Activated CD4-positive, alpha-beta T cell treated with anti-CD3 and anti-CD28 coated beads, Interleukin-2, amount 10 ng/mL, durations not matched to agents 24 days and 14 days (primary cell): ENCODE measurements around the gene GPR25. TPM values are rescaled to one million over a fixed set of nuclear protein-coding genes. Genes with fewer than 3 reads are reported as not detected.

Experiments used
- DNase-seq: peaks from one replicate; pipeline ENCODE4 v3.0.0; 2022
- H3K27ac Mint-ChIP-seq: one replicate; pipeline ENCODE4 v1.8.0; 2022; ENCODE audit warnings: mild to moderate bottlenecking, mixed read lengths
- H3K27me3 Mint-ChIP-seq: one replicate; pipeline ENCODE4 v1.8.0; 2022; ENCODE audit warnings: mixed read lengths
- H3K36me3 Mint-ChIP-seq: one replicate; pipeline ENCODE4 v1.8.0; 2022; ENCODE audit warnings: low read depth, mild to moderate bottlenecking, mixed read lengths
- H3K4me1 Mint-ChIP-seq: one replicate; pipeline ENCODE4 v1.8.0; 2021; ENCODE audit warnings: mixed read lengths
- H3K4me3 Mint-ChIP-seq: one replicate; pipeline ENCODE4 v1.8.0; 2022; ENCODE audit warnings: mild to moderate bottlenecking, moderate library complexity, mixed read lengths
- H3K9me3 Mint-ChIP-seq: one replicate; pipeline ENCODE4 v1.8.0; 2021; ENCODE audit warnings: mixed read lengths
- intact Hi-C: fragments of 100-400 bp; cut with micrococcal nuclease; formaldehyde crosslinking; loops from one replicate; pipeline ENCODE4 v1.15.1; 2023
- total RNA-seq: library from RNA; stranded (reverse); gene quantifications from 2 replicates; pipeline ENCODE4 v1.2.3, GENCODE V29; 2022

The GPR25 gene, protein sequence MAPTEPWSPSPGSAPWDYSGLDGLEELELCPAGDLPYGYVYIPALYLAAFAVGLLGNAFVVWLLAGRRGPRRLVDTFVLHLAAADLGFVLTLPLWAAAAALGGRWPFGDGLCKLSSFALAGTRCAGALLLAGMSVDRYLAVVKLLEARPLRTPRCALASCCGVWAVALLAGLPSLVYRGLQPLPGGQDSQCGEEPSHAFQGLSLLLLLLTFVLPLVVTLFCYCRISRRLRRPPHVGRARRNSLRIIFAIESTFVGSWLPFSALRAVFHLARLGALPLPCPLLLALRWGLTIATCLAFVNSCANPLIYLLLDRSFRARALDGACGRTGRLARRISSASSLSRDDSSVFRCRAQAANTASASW
- total RNA-seq, result not detected in 2 replicates

GRCh38 chr1:200872446-200873115 lies at the start of gene GPR25:
GPR25 (plus strand) TSS chr1:200872981; CDS start chr1:200873038, 57 bp downstream.
- peak; percentile 49 for DNase-seq
- Mint-ChIP-seq H3K27ac (no peak within 1 kb of the TSS), H3K9me3 (no peaks in the 10 kb centered on the region), H3K4me1 (peaks cover 2% of the 10 kb centered on the region), H3K27me3 (peaks cover 61% of the 10 kb centered on the region), H3K36me3 (no peaks in the 10 kb centered on the region), H3K4me3 (no peak within 1 kb of the TSS)
- intact Hi-C loops, result no loop called here

GRCh38 chr1:200831091-200831490 lies 41.7 kb upstream of the GPR25 start:
- intact Hi-C loops, result no loop called here
- H3K4me1 Mint-ChIP-seq, result peaks cover 2% of the 10 kb centered on the region
- H3K9me3 Mint-ChIP-seq, result no peaks in the 10 kb centered on the region
- DNase-seq, result no peak
- no peak overlapping the region for H3K27ac Mint-ChIP-seq
- no peaks in the 10 kb centered on the region for H3K36me3 Mint-ChIP-seq
- no peak overlapping the region for H3K4me3 Mint-ChIP-seq
- peaks cover 6% of the 10 kb centered on the region for H3K27me3 Mint-ChIP-seq

GRCh38 chr1:200834383-200834782 lies 38.4 kb upstream of the GPR25 start:
- H3K9me3 Mint-ChIP-seq, result no peaks in the 10 kb centered on the region
- no peaks in the 10 kb centered on the region for H3K4me1 Mint-ChIP-seq
- no peak for DNase-seq
- peaks cover 6% of the 10 kb centered on the region for H3K27me3 Mint-ChIP-seq
- intact Hi-C loops, result no loop called here
- H3K4me3 Mint-ChIP-seq, result no peak overlapping the region
- H3K27ac Mint-ChIP-seq, result no peak overlapping the region
- H3K36me3 Mint-ChIP-seq, result no peaks in the 10 kb centered on the region

DNA sequence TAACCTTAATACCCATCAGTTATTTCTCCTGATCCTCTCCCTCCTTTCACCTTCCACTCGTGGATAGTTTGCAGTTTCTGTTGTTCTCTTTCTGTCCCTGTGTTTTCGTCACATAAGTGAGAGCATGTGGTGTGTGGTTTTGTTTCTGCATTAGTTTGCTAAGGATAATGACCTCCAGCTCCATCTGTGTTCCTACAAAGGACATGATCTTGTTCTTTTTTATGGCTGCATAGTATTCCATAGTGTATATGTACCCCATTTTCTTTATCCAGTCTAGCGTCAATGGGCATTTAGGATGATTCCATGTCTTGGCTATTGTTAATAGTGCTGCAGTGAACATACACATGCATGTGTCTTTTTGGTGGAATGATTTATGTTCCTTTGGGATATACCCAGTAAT lies 36.6 kb upstream of the GPR25 start:
- no peak overlapping the region for H3K27ac Mint-ChIP-seq
- no peaks in the 10 kb centered on the region for H3K36me3 Mint-ChIP-seq
- no peaks in the 10 kb centered on the region for H3K4me1 Mint-ChIP-seq
- no peak for DNase-seq
- H3K27me3 Mint-ChIP-seq, result peaks cover 2% of the 10 kb centered on the region
- intact Hi-C loops, result loop anchor here (5.0 kb wide), 1 partner anchor 279 kb away; no protein-coding TSS in a partner anchor
- H3K9me3 Mint-ChIP-seq, result no peaks in the 10 kb centered on the region
- no peak overlapping the region for H3K4me3 Mint-ChIP-seq

- intact Hi-C loops, result loop anchor here (5.0 kb wide), 1 partner anchor 281 kb away; no protein-coding TSS in a partner anchor
- no peaks in the 10 kb centered on the region for H3K36me3 Mint-ChIP-seq
Observed at GRCh38 chr1:200837931-200838571, 34.7 kb upstream of the GPR25 start.

DNA sequence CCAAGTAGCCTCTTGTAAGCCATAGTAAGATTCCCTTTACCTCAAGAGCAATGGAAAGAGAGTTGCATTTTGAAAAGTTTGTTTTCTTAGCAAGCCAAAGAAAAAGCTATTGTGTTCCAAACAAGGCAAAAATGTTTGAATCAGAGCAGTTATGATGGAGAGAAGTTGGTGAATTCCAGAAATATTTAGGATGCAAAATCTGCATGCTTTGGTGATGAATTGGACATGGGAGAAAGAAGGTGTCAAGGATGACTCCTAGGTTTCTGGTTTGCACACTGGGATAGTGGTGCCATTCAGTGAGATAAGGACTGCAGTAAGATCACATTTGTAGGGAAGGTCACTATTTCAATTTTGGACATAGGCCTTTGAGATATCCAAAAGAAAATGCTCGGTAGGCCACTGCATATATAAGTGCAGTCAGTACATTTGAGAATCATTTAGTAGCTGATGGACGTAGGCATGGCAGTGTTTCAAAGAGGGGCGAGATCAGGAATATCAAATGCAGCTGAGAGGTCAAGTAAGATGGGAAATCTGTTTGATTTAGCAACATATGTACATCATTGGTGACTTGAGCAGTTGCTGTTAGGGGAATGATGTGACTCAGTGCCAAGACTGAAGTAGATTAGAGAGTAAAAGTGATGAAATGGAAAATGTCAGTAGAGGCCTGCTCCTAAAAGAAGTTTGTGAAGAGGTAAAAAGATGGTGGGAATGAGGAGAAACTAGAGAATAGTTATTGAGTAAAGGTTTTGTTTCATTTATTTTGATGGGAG lies 33.9 kb upstream of the GPR25 start:
- intact Hi-C loops, result loop anchor here (5.0 kb wide), 1 partner anchor 282 kb away; no protein-coding TSS in a partner anchor
- H3K4me1 Mint-ChIP-seq, result no peaks in the 10 kb centered on the region

More at GRCh38 chr1:200837931-200838571, 34.7 kb upstream of the GPR25 start:
- Mint-ChIP-seq H3K9me3 (no peaks in the 10 kb centered on the region), H3K4me1 (no peaks in the 10 kb centered on the region), H3K4me3 (no peak overlapping the region), H3K27ac (no peak overlapping the region), H3K27me3 (no peaks in the 10 kb centered on the region)
- no peak for DNase-seq

GRCh38 chr1:200845360-200845759 lies 27.4 kb upstream of the GPR25 start:
- intact Hi-C loops, result no loop called here
- H3K4me1 Mint-ChIP-seq, result no peaks in the 10 kb centered on the region
- no peaks in the 10 kb centered on the region for H3K36me3 Mint-ChIP-seq
- no peaks in the 10 kb centered on the region for H3K9me3 Mint-ChIP-seq
- DNase-seq, result no peak
- H3K4me3 Mint-ChIP-seq, result no peak overlapping the region
- H3K27me3 Mint-ChIP-seq, result peaks cover 16% of the 10 kb centered on the region
- no peak overlapping the region for H3K27ac Mint-ChIP-seq

More for the DNA sequence above, 33.9 kb upstream of the GPR25 start:
- Mint-ChIP-seq H3K9me3 (no peaks in the 10 kb centered on the region), H3K36me3 (no peaks in the 10 kb centered on the region), H3K4me3 (no peak overlapping the region), H3K27ac (no peak overlapping the region), H3K27me3 (no peaks in the 10 kb centered on the region)
- no peak for DNase-seq

GRCh38 chr1:200846398-200846797 lies 26.4 kb upstream of the GPR25 start:
- no peaks in the 10 kb centered on the region for H3K4me1 Mint-ChIP-seq
- H3K4me3 Mint-ChIP-seq, result no peak overlapping the region
- DNase-seq, result no peak
- intact Hi-C loops, result no loop called here
- no peaks in the 10 kb centered on the region for H3K9me3 Mint-ChIP-seq
- H3K27ac Mint-ChIP-seq, result no peak overlapping the region
- no peaks in the 10 kb centered on the region for H3K36me3 Mint-ChIP-seq
- H3K27me3 Mint-ChIP-seq, result peaks cover 21% of the 10 kb centered on the region

DNA sequence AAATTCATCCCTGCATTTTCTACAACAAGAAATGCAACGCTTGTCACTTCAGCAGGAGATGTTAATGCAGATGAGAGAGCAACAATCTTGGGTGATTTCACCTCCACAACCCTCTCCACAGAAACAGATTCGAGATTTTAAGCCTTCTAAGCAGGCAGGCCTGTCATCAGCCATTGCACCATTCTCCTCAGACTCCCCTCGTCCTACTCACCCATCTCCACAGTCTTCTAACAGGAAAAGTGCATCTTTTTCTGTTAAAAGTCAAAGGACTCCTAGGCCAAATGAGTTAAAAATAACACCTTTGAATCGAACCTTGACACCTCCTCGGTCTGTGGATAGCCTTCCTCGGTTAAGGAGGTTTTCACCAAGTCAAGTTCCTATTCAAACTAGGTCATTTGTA lies 23.4 kb upstream of the GPR25 start:
- no peaks in the 10 kb centered on the region for H3K36me3 Mint-ChIP-seq
- H3K9me3 Mint-ChIP-seq, result no peaks in the 10 kb centered on the region
- peaks cover 28% of the 10 kb centered on the region for H3K27me3 Mint-ChIP-seq
- intact Hi-C loops, result no loop called here
- no peak overlapping the region for H3K4me3 Mint-ChIP-seq
- H3K4me1 Mint-ChIP-seq, result no peaks in the 10 kb centered on the region
- DNase-seq, result no peak
- no peak overlapping the region for H3K27ac Mint-ChIP-seq

DNA sequence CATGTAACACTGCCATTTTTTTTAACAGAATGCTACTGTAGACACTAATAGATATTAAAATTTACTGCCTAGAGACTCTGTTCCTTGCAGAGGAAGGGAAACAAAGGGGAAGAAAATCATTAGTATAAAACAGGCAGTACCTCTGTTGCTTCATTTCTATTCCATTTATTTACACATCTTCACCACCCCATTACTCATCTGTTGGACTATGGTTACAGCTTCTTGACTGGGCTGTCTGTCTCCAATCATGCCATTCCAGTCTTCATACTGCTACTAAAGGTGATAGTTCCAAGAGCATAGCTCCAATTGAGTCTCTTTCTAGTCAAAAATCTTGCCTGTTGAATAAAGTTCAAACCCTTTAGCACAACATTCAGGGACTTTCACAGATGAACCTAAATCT lies 22.2 kb upstream of the GPR25 start:
- H3K27me3 Mint-ChIP-seq, result peaks cover 28% of the 10 kb centered on the region
- H3K27ac Mint-ChIP-seq, result no peak overlapping the region
- intact Hi-C loops, result no loop called here
- DNase-seq, result no peak
- H3K4me1 Mint-ChIP-seq, result no peaks in the 10 kb centered on the region
- H3K9me3 Mint-ChIP-seq, result no peaks in the 10 kb centered on the region
- no peak overlapping the region for H3K4me3 Mint-ChIP-seq
- no peaks in the 10 kb centered on the region for H3K36me3 Mint-ChIP-seq

- no peaks in the 10 kb centered on the region for H3K9me3 Mint-ChIP-seq
- peaks cover 12% of the 10 kb centered on the region for H3K27me3 Mint-ChIP-seq
- no peak for DNase-seq
- intact Hi-C loops, result no loop called here
- no peak overlapping the region for H3K27ac Mint-ChIP-seq
- no peak overlapping the region for H3K4me3 Mint-ChIP-seq
- no peaks in the 10 kb centered on the region for H3K36me3 Mint-ChIP-seq
- no peaks in the 10 kb centered on the region for H3K4me1 Mint-ChIP-seq
Observed at GRCh38 chr1:200856716-200857357, 15.9 kb upstream of the GPR25 start.

- intact Hi-C loops, result no loop called here
- Mint-ChIP-seq H3K4me1 (peaks cover 5% of the 10 kb centered on the region), H3K36me3 (no peaks in the 10 kb centered on the region), H3K27ac (no peak overlapping the region), H3K4me3 (no peak overlapping the region), H3K9me3 (no peaks in the 10 kb centered on the region), H3K27me3 (peaks cover 13% of the 10 kb centered on the region)
- DNase-seq, result no peak
Observed at GRCh38 chr1:200857804-200858203, 15.0 kb upstream of the GPR25 start.

- H3K27me3 Mint-ChIP-seq, result peaks cover 18% of the 10 kb centered on the region
- H3K36me3 Mint-ChIP-seq, result no peaks in the 10 kb centered on the region
- intact Hi-C loops, result no loop called here
- no peak overlapping the region for H3K4me3 Mint-ChIP-seq
- H3K4me1 Mint-ChIP-seq, result peaks cover 14% of the 10 kb centered on the region
- H3K27ac Mint-ChIP-seq, result peak overlapping the region; percentile 15
- DNase-seq, result no peak
- no peaks in the 10 kb centered on the region for H3K9me3 Mint-ChIP-seq
Observed at GRCh38 chr1:200861937-200862647, 10.7 kb upstream of the GPR25 start.
